Spleen (tissue), 11 donors: ENCODE data around the gene CBLC. TPM values are rescaled to one million over a fixed set of nuclear protein-coding genes. Genes with fewer than 3 reads are reported as not detected.

Experiments used
- DNase-seq: peaks from one replicate; pipeline ENCODE4 v3.0.0-alpha.2; 2020
- H3K27ac ChIP-seq, 8 donors: fragments of 200-600 bp; sonication (generic) in 7 of 8; 1 replicate in 4 of 8; 2 replicates in 4 of 8; pipeline versions ENCODE4 v1.5.0 to v1.8.0; 2016 to 2021; ENCODE audit warnings: inconsistent platforms in 4 of 8, mild to moderate bottlenecking in 4 of 8, moderate library complexity in 1 of 8
- H3K27me3 ChIP-seq, 7 donors: fragments of 200-600 bp; sonication (generic) in 6 of 7; replicated peaks in 1 of 7; 1 replicate in 4 of 7; 2 replicates in 3 of 7; pipeline versions ENCODE4 v1.5.0 to v1.8.0; 2016 to 2021; ENCODE audit warnings: inconsistent platforms in 3 of 7, mild to moderate bottlenecking in 1 of 7
- H3K36me3 ChIP-seq, 6 donors: fragments of 200-600 bp; sonication (generic) in 5 of 6; 1 replicate in 4 of 6; 2 replicates in 2 of 6; pipeline versions ENCODE4 v1.5.0 to v1.8.0; 2016 to 2021; ENCODE audit warnings: inconsistent platforms in 2 of 6
- H3K4me1 ChIP-seq, 6 donors: fragments of 200-600 bp; sonication (generic) in 5 of 6; 1 replicate in 3 of 6; 2 replicates in 3 of 6; pipeline versions ENCODE4 v1.5.0 to v1.8.0; 2016 to 2021; ENCODE audit warnings: inconsistent platforms in 3 of 6
- H3K4me3 ChIP-seq, 8 donors: fragments of 200-600 bp; sonication (generic) in 7 of 8; 1 replicate in 4 of 8; 2 replicates in 4 of 8; pipeline versions ENCODE4 v1.5.0 to v1.8.0; 2016 to 2021; ENCODE audit warnings: inconsistent platforms in 4 of 8, mild to moderate bottlenecking in 4 of 8, moderate library complexity in 2 of 8
- H3K9me3 ChIP-seq, 8 donors: fragments of 200-600 bp; sonication (generic) in 7 of 8; 1 replicate in 4 of 8; 2 replicates in 4 of 8; pipeline versions ENCODE4 v1.5.0 to v1.8.0; 2016 to 2021; ENCODE audit warnings: inconsistent platforms in 4 of 8
- POLR2A ChIP-seq, 3 donors: fragments of 450-650 bp; IDR thresholded peaks; one replicate each; pipeline ENCODE4 v1.5.1; 2017; ENCODE audit warnings: antibody characterized with exemption in 3 of 3, mild to moderate bottlenecking in 1 of 3
- POLR2AphosphoS5 ChIP-seq, 3 donors: sonication (generic); formaldehyde crosslinking; IDR thresholded peaks; one replicate each; pipeline ENCODE4 v1.5.1; 2017; ENCODE audit warnings: antibody characterized with exemption in 3 of 3
- WGBS, 5 donors: extraction: QIAGEN DNeasy Blood & Tissue Kit in 3 of 5; methylation state at CpG; one replicate each; pipeline versions ENCODE4 v1.1.5 to v1.1.7; 2013 to 2018; 5-methylcytosine and 5-hydroxymethylcytosine counted together
- intact Hi-C: fragments of 100-400 bp; cut with DNase I; formaldehyde crosslinking; loops from one replicate; pipeline ENCODE4 v1.15.0; 2023; ENCODE audit warnings: low total_unique reads
- polyA plus RNA-seq, 3 donors: library from polyadenylated mRNA; stranded (reverse); fragments of 200-250 nt; gene quantifications; one replicate each; pipeline ENCODE4 v1.2.1, GENCODE V29; 2013
- total RNA-seq, 7 donors: library from RNA; depleted of rRNA in 3 of 7; stranded (reverse); fragments of >200 nt in 3 of 7; fragmentation: NEBNext Ultra II Directional in 4 of 7; extraction: Animal tissue kit (Norgen Biotek cat#: 25700) in 4 of 7; gene quantifications; one replicate each; pipeline versions ENCODE4 v1.1.0 to v1.2.1, GENCODE V29; 2016 to 2021
- TF ChIP-seq, protein P1 (sequence below), 11 experiments: fragments of 200-600 bp in 7 of 11; fragments of 450-650 bp in 4 of 11; sonication (generic) in 4 of 11; IDR thresholded peaks in 8 of 11; conservative IDR thresholded peaks in 3 of 11; 1 replicate in 7 of 11; 2 replicates in 4 of 11; pipeline versions ENCODE4 v1.4.0 to v1.8.0; 2016 to 2021; ENCODE audit warnings: antibody characterized with exemption in 11 of 11, inconsistent platforms in 4 of 11, mild to moderate bottlenecking in 1 of 11
- donor health status: healthy with polysubstance abuse.
- donor health status: DM: no; HTN: no; CAD: no; lungs with moderate emphysema.
- donor health status: DM: no; HTN: no; CAD: no.
- donor health status: Bipolar disorder and iron deficiency.
- donor health status: healthy.
- donor health status: DM: no; HTN: no; CAD: no.
- donor health status: DM: yes; HTN: yes; CAD: no.

The CBLC gene
- total and polyA plus RNA-seq, 10 donors: not detected

DNA sequence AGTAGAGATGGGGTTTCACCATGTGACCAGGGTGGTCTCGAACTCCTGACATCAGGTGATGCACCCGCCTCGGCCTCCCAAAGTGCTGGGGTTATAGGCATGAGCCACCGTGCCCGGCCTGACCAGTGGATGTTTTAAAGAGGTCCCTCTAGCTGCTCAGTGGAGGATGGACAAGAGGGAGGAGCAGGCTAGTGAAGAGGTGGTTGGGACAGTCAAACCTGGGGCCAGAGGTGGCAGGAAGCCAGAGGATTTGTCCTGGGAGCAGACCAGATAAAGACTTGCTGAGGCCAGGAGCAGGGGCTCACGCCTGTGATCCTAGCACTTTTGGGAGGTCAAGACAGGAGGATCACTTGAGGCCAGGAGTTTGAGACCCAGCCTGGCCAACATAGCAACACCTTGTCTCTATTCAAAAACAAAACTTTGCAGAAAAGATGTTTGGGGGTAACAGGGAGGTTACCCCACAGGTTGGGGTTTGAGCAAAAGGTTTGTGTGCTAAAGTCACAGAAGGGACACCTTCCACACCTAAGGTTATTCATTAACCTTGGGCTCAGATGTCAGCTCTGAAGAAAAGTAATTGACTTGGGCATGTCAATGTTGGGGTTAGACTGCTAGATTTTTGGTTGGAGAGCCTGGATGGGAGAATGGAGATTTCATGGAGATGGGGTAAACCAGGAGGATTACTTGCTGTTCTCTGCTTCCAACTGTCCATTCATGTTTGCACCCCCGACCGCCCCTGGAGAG lies 40.2 kb downstream of the CBLC start:
- no peak for DNase-seq
- Histone ChIP-seq H3K4me3 (no peak overlapping the region), H3K27ac (no peak overlapping the region), H3K36me3 (peaks cover 0 to 35% (median 3%) of the 10 kb centered on the region in 6 donors), H3K27me3 (peaks cover 0 to 7% (median 0%) of the 10 kb centered on the region in 7 donors), H3K9me3 (no peaks in the 10 kb centered on the region), H3K4me1 (peaks cover 0 to 25% (median 6%) of the 10 kb centered on the region in 6 donors)
- no peak for TF ChIP-seq POLR2AphosphoS5 (IDR thresholded peaks at IDR 0.05)
- intact Hi-C loops: no loop called here
- WGBS, 5 donors: 84 to 95% (median 91%) methylated on average over 8 of the region's 8 CpGs

GRCh38 chr19:44818466-44819031 lies 40.9 kb downstream of the CBLC start:
- H3K27ac ChIP-seq: no peak overlapping the region
- H3K4me3 ChIP-seq: no peak overlapping the region
- H3K27me3 ChIP-seq: peaks cover 0 to 7% (median 0%) of the 10 kb centered on the region in 7 donors
- no peak for DNase-seq
- intact Hi-C loops: no loop called here
- H3K4me1 ChIP-seq: peaks cover 0 to 28% (median 8%) of the 10 kb centered on the region in 6 donors
- 84 to 89% (median 87%) methylated on average over 20 of the region's 20 CpGs for WGBS, 5 donors
- no peaks in the 10 kb centered on the region for H3K9me3 ChIP-seq
- TF ChIP-seq POLR2AphosphoS5 (IDR thresholded peaks at IDR 0.05): no peak
- no peak for TF ChIP-seq POLR2A (IDR thresholded peaks at IDR 0.05)
- TF ChIP-seq, protein P1, sequence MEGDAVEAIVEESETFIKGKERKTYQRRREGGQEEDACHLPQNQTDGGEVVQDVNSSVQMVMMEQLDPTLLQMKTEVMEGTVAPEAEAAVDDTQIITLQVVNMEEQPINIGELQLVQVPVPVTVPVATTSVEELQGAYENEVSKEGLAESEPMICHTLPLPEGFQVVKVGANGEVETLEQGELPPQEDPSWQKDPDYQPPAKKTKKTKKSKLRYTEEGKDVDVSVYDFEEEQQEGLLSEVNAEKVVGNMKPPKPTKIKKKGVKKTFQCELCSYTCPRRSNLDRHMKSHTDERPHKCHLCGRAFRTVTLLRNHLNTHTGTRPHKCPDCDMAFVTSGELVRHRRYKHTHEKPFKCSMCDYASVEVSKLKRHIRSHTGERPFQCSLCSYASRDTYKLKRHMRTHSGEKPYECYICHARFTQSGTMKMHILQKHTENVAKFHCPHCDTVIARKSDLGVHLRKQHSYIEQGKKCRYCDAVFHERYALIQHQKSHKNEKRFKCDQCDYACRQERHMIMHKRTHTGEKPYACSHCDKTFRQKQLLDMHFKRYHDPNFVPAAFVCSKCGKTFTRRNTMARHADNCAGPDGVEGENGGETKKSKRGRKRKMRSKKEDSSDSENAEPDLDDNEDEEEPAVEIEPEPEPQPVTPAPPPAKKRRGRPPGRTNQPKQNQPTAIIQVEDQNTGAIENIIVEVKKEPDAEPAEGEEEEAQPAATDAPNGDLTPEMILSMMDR (IDR thresholded peaks at IDR 0.05 in 8 of 11, conservative IDR thresholded peaks at IDR 0.05 in 3 of 11): no peak
- H3K36me3 ChIP-seq: peaks cover 0 to 29% (median under 1%) of the 10 kb centered on the region in 6 donors

GRCh38 chr19:44819246-44819832 lies 41.6 kb downstream of the CBLC start:
- intact Hi-C loops: no loop called here
- whole genome bisulfite sequencing, 5 donors: 90 to 97% (median 92%) methylated on average over 12 to 28 of the region's 28 CpGs

More at GRCh38 chr19:44819246-44819832, 41.6 kb downstream of the CBLC start:
- no peak for TF ChIP-seq POLR2AphosphoS5 (IDR thresholded peaks at IDR 0.05)
- TF ChIP-seq POLR2A (IDR thresholded peaks at IDR 0.05): no peak
- TF ChIP-seq, protein P1 (IDR thresholded peaks at IDR 0.05 in 8 of 11, conservative IDR thresholded peaks at IDR 0.05 in 3 of 11): no peak
- Histone ChIP-seq H3K36me3 (peaks cover 0 to 21% (median 0%) of the 10 kb centered on the region in 6 donors), H3K4me3 (no peak overlapping the region), H3K27me3 (peaks cover 0 to 7% (median 0%) of the 10 kb centered on the region in 7 donors), H3K4me1 (peaks cover 0 to 28% (median 8%) of the 10 kb centered on the region in 6 donors), H3K9me3 (no peaks in the 10 kb centered on the region), H3K27ac (no peak overlapping the region)
- no peak for DNase-seq
